ENCODE data around the gene PRR35. TPM values are rescaled to one million over a fixed set of nuclear protein-coding genes. Genes with fewer than 3 reads are reported as not detected.

Gene PRR35
- total RNA-seq, 2 donors from 2014 or later: 0.12 to 0.64 TPM

DNA sequence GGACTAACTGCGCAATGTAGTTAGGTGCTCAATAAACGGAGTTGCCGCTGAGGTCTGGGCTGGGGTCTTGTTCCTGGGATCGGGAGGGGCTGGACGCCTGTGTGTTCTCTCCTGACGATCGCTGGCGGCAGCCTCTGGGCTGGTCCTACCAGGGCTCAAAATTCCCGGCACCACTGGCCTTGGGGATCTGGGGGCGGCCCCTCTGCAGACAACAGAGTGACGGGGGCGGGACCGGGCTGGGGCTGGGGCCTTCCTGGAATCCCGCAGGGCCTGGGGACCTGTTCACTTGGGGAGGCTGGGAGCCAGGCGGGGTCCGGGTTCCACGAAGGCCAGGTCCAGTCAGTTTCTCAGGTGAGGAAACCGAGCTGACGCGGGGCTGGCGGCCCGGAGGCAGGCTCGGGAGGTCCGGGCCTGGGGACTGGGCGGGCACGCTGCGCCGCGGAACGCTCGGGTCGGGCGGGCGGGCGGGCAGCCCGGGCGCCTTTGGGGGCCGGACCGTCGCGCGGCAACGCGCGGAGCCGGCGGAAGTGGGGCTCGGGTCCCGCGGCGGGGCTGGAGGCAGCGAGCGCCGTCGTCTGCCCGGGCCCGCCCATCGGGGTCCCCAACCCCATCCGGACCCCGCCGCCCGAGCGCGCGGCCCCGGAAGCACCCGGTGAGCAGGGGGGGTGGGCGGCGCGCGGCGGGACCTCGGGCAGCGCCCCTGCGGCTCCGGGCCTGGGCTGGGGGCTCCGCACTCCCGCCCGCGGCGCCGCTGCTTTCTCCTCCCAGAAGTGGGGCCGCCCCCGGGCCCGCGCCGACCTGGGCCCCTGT lies 9.5 kb downstream of the PRR35 start, which contains the start of gene PIGQ:
PIGQ (plus strand) TSS at position 524 of the 810 bp plus-strand sequence. CDS start 4,107 bp downstream, outside the sequence.
- H3K4me3 Mint-ChIP-seq: peak within 1 kb of the TSS; percentile 81
- H3K9me3 Mint-ChIP-seq: no peaks in the 10 kb centered on the region
- peak within 1 kb of the TSS; percentile 74 to 88 for H3K27ac Mint-ChIP-seq
- peaks cover 21 to 22% of the 10 kb centered on the region in 2 donors for H3K4me1 Mint-ChIP-seq (ENCODE audit: low read depth in 2 of 2)
- ATAC-seq (peak; percentile 86 to 90), DNase-seq (ENCODE audit: low spot score) (peak; percentile 74)
- no peaks in the 10 kb centered on the region for H3K27me3 Mint-ChIP-seq
- H3K36me3 Mint-ChIP-seq: no peaks in the 10 kb centered on the region

DNA sequence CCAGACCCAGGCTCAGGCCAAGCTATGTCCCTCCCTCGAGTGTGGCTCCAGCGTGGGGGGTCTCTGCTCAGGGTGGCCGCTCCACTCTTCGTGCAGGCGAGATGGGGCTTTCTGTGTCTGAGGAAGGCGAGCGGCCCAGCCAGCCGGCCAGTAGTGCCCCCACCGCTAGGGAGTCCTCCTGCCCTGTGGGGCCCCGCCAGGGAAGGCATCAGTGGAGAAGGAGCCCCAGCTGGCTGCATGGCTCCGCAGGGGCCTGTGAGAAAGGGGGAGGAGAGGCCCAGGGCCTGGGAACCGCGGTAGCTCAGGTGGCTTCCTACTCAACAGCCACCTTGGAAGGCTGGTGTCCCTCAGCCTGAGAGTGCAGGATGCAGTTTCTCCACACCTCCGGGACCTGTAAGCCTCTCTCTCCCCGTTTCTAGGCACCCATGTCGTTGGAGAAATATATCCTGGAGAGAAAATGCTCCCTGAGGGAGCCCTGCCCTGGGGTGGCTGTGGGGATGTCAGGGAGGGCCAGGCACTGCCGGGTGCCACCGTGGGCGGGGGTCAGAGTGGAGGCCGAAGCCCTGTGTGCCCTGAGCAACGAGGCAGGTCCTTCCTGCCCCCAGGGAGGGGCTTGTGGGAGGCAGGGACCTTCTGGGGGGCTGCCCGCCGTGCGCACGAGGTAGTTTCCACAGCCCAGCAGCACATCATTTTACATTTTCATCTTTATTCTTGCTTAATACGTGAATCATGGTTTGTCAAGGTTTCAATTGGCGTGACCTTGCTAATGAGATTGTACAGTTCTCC lies 12.9 kb downstream of the PRR35 start:
- peaks cover 21 to 22% of the 10 kb centered on the region in 2 donors for H3K4me1 Mint-ChIP-seq (ENCODE audit: low read depth in 2 of 2)
- no peak for ATAC-seq

DNA sequence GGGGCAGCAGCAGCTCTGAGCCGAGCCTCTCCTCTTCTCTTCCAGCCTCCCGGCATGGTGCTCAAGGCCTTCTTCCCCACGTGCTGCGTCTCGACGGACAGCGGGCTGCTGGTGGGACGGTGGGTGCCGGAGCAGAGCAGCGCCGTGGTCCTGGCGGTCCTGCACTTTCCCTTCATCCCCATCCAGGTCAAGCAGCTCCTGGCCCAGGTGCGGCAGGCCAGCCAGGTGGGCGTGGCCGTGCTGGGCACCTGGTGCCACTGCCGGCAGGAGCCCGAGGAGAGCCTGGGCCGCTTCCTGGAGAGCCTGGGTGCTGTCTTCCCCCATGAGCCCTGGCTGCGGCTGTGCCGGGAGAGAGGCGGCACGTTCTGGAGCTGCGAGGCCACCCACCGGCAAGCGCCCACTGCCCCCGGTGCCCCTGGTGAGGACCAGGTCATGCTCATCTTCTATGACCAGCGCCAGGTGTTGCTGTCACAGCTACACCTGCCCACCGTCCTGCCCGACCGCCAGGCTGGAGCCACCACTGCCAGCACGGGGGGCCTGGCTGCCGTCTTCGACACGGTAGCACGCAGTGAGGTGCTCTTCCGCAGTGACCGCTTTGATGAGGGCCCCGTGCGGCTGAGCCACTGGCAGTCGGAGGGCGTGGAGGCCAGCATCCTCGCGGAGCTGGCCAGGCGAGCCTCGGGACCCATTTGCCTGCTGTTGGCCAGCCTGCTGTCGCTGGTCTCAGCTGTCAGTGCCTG lies 14.0 kb downstream of the PRR35 start:
- Mint-ChIP-seq H3K4me1 (ENCODE audit: low read depth in 2 of 2) (peaks cover 17 to 18% of the 10 kb centered on the region in 2 donors), H3K27me3 (no peaks in the 10 kb centered on the region), H3K36me3 (no peaks in the 10 kb centered on the region), H3K4me3 (no peak overlapping the region), H3K27ac (no peak overlapping the region), H3K9me3 (no peaks in the 10 kb centered on the region)
- no peak for DNase-seq (ENCODE audit: low spot score)
- no peak for ATAC-seq

More for the DNA sequence above, 12.9 kb downstream of the PRR35 start:
- Mint-ChIP-seq H3K9me3 (no peaks in the 10 kb centered on the region), H3K27me3 (no peaks in the 10 kb centered on the region), H3K27ac (no peak overlapping the region), H3K36me3 (no peaks in the 10 kb centered on the region), H3K4me3 (no peak overlapping the region)
- no peak for DNase-seq (ENCODE audit: low spot score)

DNA sequence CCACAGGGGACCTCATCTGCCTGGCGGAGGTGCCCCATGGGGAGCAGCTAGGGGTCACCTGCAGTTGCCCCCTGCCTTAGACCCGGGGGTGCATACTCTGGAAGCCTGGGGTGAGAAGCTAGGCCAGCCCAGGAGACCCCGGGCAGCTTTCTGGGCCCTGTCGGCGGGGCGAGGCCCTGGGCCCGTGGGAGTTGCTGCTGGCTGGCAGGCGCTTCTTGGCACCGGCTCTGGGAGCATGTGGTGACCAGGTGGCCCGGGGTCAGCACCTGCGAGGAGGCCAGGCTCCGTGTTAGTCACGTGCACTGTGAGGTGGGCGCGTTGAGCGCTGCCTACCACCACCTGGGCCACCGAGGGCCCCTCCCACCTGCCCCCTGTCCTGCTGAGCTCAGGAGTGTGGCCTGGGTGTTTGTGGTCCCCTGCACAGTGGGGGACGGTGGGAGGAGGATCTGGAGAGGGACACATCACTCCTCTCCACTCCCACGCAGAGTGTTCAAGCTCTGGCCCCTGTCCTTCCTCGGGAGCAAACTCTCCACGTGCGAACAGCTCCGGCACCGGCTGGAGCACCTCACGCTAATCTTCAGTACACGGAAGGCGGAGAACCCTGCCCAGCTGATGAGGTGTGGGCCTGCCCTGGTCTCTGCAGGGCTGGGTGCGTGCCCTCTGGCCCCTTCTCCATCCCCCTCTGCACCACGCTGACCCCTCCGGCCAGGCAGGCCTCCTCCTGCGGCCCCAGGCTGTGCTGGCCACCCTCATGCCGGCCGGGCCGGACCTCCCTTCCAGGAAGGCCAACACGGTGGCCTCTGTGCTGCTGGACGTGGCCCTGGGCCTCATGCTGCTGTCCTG lies 15.4 kb downstream of the PRR35 start:
- Mint-ChIP-seq H3K27ac (no peak overlapping the region), H3K4me3 (no peak overlapping the region), H3K4me1 (ENCODE audit: low read depth in 2 of 2) (peaks cover 14 to 15% of the 10 kb centered on the region in 2 donors), H3K36me3 (no peaks in the 10 kb centered on the region), H3K9me3 (no peaks in the 10 kb centered on the region), H3K27me3 (no peaks in the 10 kb centered on the region)
- DNase-seq (ENCODE audit: low spot score): no peak
- no peak for ATAC-seq

DNA sequence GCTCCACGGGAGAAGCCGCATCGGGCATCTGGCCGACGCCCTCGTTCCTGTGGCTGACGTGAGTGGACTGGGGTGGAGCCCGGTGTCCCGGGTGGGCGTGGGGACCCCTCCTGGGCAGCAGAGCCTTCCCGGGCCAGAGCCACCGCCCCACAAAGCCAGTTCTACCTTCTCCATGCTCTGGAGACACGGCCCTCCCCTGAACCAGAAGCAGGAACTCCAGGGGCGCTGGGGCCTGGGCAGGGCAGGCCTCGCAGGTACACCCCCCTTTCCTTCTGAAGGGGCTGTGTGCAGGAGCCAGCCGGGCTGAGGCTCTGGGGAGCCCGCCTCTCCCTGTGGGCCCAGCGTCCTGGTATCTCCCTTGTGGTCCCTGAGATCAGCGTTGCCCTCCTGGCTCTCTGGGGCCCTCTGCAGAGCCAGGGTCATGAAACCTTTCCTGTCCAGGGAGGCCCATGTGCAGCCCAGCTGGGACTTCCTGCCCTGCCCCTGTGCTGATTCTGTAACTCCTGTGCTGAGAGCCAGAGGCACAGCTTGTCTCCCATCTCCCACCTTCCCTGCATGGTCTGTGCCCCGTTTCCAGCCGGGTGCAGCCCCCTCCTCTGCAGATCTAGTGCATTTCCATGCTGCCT lies 16.1 kb downstream of the PRR35 start:
- no peak for ATAC-seq
- no peaks in the 10 kb centered on the region for H3K27me3 Mint-ChIP-seq
- DNase-seq (ENCODE audit: low spot score): no peak
- H3K9me3 Mint-ChIP-seq: no peaks in the 10 kb centered on the region
- H3K36me3 Mint-ChIP-seq: no peaks in the 10 kb centered on the region
- H3K4me1 Mint-ChIP-seq (ENCODE audit: low read depth in 2 of 2): peaks cover 7% of the 10 kb centered on the region in 2 donors
- H3K4me3 Mint-ChIP-seq: no peak overlapping the region
- no peak overlapping the region for H3K27ac Mint-ChIP-seq

DNA sequence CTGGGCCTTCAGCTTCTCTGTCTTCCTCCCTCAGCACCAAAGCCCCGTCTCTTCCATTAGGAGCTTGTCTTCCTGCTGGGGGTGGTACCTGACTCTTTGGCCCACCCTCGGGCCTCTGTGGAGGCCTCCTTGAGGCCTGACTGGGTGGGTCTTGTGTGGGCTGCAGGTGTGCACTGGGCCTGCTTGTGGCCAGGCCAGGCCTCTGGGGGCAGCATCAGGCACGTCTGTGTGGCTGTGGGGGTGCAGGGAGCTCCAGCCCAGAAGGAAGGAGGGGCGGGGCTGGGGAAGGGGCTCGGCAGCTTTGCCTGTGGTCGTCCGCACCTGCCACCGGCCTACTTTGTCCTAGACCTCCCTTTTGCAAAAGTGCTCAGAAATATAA lies 16.6 kb downstream of the PRR35 start:
- H3K36me3 Mint-ChIP-seq: no peaks in the 10 kb centered on the region
- no peak overlapping the region for H3K4me3 Mint-ChIP-seq
- no peak overlapping the region for H3K27ac Mint-ChIP-seq
- no peaks in the 10 kb centered on the region for H3K27me3 Mint-ChIP-seq
- no peaks in the 10 kb centered on the region for H3K9me3 Mint-ChIP-seq
- peaks cover 2% of the 10 kb centered on the region in 2 donors for H3K4me1 Mint-ChIP-seq (ENCODE audit: low read depth in 2 of 2)
- ATAC-seq: no peak
- DNase-seq (ENCODE audit: low spot score): no peak

DNA sequence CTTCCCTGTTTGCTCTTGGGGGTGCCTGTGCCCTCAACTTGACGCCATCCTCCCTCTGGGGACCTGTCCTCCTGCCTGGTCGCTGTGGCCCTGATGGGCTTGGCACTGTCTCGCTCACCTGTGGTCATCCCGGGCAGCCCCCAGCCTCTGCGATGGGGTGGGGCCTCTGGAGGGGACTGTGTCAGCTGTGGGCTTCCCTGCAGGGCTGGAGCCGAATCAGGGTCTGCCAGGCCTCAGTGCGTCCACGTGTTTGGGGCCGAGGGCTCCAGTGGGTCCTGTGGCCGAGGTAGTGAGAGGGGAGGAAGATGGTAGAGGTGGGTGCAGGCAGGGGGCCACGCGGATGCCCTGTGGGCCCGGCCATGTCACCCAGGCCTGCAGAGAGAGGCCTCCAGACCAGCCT lies 17.6 kb downstream of the PRR35 start:
- no peak for ATAC-seq
- Mint-ChIP-seq H3K9me3 (no peaks in the 10 kb centered on the region), H3K4me3 (no peak overlapping the region), H3K4me1 (ENCODE audit: low read depth in 2 of 2) (no peaks in the 10 kb centered on the region), H3K36me3 (no peaks in the 10 kb centered on the region), H3K27me3 (no peaks in the 10 kb centered on the region), H3K27ac (no peak overlapping the region)
- no peak for DNase-seq (ENCODE audit: low spot score)

DNA sequence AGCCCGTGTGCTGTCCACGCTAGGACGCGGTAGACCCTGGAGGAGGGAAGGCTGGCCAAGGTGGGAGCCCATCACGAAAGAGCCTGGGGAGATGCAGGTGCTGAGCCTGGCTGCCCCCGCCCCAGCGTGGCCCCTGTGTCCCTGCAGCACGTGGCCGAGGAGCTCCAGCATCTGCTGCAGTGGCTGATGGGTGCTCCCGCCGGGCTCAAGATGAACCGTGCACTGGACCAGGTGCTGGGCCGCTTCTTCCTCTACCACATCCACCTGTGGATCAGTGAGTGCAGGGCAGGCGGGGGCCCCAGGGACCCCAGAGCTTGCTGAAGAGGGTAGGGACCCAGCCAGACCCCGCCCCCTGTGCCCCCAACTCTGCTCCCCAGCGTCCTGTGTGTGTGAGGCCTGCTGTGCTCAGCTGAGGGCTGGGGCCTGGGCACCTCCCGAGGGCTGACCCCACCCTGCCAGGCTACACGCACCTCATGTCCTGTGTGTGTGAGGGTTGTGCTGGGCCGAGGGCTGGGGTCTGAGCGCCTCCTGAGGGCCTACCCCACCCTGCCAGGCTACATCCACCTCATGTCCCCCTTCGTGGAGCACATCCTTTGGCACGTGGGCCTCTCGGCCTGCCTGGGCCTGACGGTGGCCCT lies 18.2 kb downstream of the PRR35 start:
- no peak overlapping the region for H3K27ac Mint-ChIP-seq
- H3K9me3 Mint-ChIP-seq: no peaks in the 10 kb centered on the region
- H3K27me3 Mint-ChIP-seq: no peaks in the 10 kb centered on the region
- DNase-seq (ENCODE audit: low spot score) (no peak), ATAC-seq (no peak)
- H3K4me3 Mint-ChIP-seq: no peak overlapping the region
- H3K4me1 Mint-ChIP-seq (ENCODE audit: low read depth in 2 of 2): no peaks in the 10 kb centered on the region
- H3K36me3 Mint-ChIP-seq: no peaks in the 10 kb centered on the region

DNA sequence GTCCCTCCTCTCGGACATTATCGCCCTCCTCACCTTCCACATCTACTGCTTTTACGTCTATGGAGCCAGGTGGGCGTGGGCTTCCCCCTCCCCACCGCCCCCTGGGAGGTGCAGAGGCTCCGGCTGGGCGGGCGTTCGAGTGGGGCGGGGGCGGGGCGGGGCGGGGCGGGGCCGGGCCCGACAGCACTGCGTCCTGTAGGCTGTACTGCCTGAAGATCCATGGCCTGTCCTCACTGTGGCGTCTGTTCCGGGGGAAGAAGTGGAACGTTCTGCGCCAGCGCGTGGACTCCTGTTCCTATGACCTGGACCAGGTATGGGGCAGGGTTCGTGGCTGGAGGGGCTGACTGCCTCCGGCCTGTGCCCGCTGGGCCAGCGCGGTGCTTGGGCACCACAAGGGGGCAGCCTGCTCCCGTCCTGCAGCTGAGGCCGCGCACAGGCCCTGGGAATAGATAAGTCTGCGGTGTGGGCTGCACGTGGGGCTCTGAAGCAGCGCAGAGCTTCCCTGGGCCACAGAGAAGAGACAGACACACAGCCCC lies 18.7 kb downstream of the PRR35 start:
- H3K36me3 Mint-ChIP-seq: no peaks in the 10 kb centered on the region
- ATAC-seq: peak; percentile 85 to 86
- H3K9me3 Mint-ChIP-seq: no peaks in the 10 kb centered on the region
- no peaks in the 10 kb centered on the region for H3K4me1 Mint-ChIP-seq (ENCODE audit: low read depth in 2 of 2)
- no peak overlapping the region for H3K4me3 Mint-ChIP-seq
- no peak for DNase-seq (ENCODE audit: low spot score)
- no peak overlapping the region for H3K27ac Mint-ChIP-seq
- H3K27me3 Mint-ChIP-seq: no peaks in the 10 kb centered on the region

DNA sequence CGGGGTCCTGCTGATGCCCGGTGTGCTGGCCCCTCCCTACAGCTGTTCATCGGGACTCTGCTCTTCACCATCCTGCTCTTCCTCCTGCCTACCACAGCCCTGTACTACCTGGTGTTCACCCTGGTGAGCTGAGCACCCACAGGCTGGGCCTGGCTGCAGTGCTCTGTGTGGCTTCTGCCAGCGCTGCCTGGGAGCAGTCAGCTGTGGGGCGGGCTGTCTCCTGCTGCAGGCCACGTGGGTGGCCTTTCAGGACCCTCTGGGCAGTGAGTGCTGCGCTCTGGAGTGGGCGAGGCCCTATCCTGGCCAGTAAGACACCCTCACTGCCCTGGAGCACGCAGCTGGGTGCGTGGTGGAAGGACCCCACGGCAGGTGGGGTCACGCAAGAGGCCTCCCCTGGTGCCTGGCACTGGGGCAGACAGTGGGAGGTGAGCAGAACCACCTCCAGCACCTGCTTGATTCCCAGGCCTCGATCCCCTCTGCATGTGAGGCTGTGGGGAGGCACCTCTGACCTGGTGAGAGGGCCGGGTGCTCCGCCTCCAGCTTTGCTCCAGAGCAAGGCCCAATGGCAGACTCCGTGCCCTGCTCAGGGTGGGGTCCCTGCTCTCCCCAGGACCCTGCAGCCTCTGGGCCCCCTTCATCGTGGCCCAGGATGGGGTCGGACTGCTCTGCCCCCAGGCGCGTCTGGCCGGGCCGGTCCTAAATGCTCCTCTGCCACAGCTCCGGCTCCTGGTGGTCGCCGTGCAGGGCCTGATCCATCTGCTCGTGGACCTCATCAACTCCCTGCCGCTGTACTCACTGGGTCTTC lies 20.1 kb downstream of the PRR35 start:
- H3K27ac Mint-ChIP-seq: no peak overlapping the region
- no peaks in the 10 kb centered on the region for H3K9me3 Mint-ChIP-seq
- ATAC-seq (no peak), DNase-seq (ENCODE audit: low spot score) (no peak)
- H3K4me1 Mint-ChIP-seq (ENCODE audit: low read depth in 2 of 2): no peaks in the 10 kb centered on the region
- no peaks in the 10 kb centered on the region for H3K36me3 Mint-ChIP-seq
- H3K27me3 Mint-ChIP-seq: no peaks in the 10 kb centered on the region
- H3K4me3 Mint-ChIP-seq: no peak overlapping the region

DNA sequence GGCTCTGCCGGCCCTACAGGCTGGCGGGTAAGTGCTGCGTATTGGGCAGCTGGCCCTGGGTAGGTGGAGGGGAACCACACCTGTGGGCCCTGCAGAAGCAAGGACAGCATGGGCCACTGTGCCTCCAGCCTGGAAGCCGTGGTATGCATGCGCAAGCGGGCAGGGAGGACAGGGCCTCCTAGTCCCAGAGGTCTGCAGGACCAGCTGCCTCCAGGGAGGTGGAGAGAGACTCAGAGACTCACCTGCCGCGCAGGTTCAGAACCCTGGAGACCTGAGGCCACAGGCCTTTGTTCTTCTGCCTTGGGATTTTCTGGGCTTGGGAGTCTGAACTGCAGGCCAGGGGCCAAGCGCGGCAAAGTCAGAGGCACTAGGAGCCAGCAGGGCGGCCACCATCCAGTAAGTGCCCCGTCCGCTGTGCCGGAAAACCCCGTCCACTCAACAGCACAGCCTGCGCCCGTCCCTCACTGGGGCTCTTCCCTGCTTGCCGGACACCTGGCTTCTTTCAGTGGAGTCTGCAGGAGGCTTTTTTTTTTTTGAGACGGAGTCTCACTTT lies 20.8 kb downstream of the PRR35 start:
- Mint-ChIP-seq H3K27ac (no peak overlapping the region), H3K36me3 (no peaks in the 10 kb centered on the region), H3K4me3 (no peak overlapping the region)

More for the DNA sequence above, 20.8 kb downstream of the PRR35 start:
- no peaks in the 10 kb centered on the region for H3K4me1 Mint-ChIP-seq (ENCODE audit: low read depth in 2 of 2)
- H3K9me3 Mint-ChIP-seq: no peaks in the 10 kb centered on the region
- H3K27me3 Mint-ChIP-seq: no peaks in the 10 kb centered on the region
- ATAC-seq (no peak), DNase-seq (ENCODE audit: low spot score) (no peak)
